GM18909 (cell line): ENCODE measurements around the gene RNF130.
A peak's percentile ranks its signal among the peaks of the same experiment; 100 is the strongest.

ENCODE experiments used
- ATAC-seq: cut with Tn5 transposase; IDR thresholded peaks from one replicate; pipeline ENCODE4 v1.9.1; 2021; ENCODE audit warnings: mild to moderate bottlenecking; ENCODE audit not compliant: unreplicated experiment, poor library complexity

Gene RNF130

DNA sequence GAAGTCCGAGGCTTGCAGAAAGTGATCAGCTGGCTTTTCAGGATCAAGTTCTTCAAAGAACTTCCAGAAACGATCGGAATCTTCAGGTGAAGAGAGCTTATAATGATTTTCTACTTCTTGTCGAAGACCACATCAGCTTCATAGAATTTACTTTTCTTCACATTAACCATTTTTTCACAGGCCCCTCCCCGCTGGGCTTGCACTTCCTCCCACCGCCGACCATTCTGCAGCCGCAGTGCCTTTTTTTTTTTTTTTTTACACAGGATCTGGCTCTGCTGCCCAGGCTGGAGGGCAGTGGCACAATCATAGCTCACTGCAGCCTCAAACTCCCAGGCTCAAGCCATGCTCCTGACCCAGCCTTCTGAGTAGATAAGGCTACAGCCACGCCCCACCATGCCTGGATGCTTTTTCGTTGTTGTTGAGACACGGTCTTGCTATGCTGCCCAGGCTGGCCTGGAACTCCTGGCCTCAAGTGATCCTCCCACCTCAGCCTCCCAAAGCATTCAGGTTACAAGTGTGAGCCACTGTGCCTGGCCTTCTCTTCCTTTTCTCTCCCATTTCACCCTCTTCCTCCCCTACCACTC is 15.3 kb upstream of the RNF130 start:
- ATAC-seq, result no peak

DNA sequence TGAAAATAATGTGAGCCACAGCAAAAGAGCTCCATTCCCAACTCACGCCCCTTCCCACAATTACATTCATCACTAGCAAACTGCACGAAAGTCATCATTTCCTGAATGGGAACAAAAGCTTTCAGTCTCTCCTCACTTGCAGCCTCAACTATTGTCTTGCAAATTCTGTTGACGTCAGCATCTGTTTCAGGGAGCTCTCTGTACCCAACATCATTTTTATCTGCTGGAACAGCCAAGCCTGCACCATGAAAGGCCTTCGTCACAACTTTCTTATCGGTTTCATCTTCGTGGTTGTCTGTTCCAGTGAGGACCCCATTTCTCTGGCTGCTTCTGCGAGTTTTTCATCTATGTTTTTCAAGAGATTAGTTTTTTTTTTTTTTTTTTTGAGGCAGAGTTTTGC is 14.3 kb upstream of the RNF130 start:
- no peak for ATAC-seq

DNA sequence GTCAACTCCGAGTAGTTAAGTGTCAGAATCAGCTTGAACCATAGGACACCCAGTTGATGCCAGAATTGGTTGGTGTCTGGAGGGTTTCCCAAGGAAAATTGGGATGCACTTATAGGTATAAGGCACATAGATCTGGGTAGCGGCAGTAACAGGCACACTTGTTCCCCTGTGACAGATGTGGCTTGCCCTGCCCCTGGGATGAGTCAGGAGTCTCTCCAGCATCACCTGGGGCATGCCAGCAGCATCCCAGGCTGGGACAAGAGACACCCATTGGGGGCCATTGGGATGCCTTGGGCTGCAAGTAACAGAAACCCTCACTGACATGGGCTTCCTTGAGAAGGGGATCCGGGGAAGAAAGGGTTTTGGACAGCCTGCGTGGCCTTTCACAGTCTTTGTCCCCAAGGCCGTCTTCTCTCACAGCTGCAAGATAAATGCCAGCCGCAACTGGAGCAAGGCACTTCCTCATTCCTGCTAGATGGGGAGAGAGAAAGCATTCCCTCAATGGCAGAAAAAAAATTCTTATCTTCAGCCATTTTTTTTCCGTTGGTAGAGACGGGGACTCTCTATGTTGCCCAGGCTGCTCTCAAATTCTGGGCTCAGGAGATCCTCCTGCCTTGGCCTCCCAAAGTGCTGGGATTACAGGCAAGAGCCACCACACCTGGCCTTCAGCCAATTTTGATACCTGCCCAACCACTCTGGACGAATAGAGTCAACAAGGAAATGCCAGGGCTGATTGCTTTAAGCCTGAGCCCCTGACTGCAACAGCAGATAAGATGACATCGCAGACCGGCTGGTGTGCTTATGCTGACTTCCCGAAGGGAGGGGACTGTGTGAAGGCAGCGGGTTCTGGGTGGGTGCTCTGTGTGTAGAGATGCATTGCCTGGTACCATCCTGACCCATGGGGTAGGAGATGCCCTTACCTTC is 13.3 kb upstream of the RNF130 start:
- no peak for ATAC-seq

DNA sequence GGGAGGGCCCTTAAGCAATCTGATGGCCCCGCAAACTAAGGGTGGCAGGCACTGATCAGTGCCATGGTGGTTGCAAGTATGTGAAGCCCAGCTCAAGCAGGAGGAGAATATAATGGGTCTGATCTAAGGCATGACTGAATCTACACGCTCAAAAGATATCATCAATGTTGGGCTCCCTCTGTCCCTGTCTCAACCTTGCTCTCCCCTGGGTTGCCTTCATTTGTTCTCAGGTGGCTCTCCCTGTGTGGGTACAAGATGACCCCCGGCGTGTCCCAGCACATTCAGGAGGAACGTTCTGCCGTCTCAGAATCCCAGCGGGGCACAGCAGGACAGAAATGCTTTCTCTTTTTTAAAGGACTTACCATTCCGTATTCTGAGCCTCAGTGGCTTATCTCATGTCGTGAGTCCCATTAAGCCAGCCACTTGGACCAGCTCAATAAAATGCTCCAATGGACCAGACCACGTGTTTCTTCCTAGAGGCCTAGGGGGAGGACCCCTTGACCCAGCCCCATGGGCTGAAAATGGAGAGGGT is 12.0 kb upstream of the RNF130 start:
- ATAC-seq, result no peak

DNA sequence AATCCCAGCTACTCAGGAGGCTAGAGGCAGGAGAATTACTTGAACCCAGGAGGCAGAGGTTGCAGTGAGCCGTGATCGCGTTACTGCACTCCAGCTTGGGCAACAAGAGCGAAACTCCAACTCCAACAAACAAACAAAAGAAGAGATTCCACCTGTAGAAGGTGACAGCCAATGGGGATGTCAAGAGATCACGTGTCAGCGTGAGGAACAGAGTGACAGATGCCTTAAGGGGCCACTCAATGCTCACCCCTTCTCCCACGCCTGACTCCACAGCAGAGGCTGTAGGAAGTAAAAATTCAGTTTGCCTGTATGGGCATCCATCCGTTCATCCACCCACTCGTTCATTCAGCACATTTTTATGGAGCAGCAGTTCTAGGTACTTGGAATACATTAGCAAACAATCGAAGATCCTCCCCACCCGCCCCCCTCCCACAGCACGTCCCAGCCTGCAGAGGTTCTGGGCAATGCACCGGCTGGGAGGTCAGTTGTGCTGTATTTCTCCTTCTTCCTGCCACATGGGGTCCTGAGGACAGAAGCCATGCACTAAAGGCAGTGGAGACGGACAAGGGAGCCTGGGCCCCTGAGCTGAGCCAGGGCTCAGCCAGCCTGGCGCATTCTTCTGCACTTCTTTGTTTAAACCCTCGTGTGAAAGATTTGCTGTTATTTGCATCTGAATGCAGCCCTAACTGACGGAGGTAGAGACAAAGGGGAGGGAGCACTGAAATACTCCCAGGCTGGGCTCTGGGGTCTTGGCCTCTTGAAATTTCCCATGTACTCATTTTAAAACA is 11.3 kb upstream of the RNF130 start:
- no peak for ATAC-seq

DNA sequence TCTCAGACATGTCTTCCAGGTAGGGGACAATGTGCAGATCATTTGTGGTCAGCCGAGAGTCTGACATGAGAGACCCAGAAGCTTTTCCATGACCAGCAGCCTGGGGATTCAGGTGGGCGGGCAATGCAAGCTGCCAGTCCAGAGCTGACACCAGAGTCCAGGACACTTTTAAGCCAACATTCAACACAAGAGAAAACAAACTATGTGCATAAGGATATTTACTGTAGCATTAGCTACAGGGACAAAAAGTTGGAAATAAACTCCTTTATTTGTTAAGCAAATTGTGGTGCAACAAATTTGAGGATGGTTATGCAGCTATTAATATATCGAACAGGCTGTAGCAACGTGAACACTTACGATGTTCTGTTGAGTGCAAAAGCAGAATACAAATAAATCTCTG is 9.9 kb upstream of the RNF130 start:
- no peak for ATAC-seq

DNA sequence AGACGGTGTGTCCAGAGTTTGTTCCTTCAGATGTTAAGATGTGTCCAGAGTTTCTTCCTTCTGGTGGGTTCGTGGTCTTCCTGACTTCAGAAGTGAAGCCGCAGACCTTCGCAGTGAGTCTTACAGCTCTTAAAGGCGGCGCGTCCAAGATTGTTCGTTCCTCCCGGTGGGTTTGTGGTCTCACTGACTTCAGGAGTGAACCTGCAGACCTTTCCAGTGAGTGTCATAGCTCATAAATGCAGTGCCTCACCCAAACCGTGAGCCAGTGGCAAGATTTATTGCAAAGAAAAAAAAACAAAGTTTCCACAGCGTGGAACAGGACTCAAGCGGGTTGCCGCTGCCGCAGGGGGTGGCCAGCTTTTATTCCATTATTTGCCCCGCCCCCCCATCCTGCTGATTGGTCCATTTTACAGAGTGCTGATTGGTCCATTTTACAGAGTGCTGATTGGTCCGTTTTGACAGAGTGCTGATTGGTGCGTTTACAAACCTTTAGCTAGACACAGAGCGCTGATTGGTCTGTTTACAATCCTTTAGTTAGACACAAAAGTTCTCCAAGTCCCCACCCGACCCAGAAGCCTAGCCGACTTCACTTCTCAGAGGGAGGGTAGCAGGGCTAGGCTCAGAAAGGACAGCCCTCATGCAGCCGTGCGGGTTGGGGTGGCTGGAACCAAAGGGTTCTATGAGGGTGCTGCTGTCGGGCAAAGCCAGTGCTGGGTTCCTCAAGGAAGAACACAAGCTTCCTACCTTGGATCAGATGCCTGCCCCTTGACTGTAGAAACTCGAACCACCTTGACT is 9.1 kb upstream of the RNF130 start:
- ATAC-seq, result no peak

DNA sequence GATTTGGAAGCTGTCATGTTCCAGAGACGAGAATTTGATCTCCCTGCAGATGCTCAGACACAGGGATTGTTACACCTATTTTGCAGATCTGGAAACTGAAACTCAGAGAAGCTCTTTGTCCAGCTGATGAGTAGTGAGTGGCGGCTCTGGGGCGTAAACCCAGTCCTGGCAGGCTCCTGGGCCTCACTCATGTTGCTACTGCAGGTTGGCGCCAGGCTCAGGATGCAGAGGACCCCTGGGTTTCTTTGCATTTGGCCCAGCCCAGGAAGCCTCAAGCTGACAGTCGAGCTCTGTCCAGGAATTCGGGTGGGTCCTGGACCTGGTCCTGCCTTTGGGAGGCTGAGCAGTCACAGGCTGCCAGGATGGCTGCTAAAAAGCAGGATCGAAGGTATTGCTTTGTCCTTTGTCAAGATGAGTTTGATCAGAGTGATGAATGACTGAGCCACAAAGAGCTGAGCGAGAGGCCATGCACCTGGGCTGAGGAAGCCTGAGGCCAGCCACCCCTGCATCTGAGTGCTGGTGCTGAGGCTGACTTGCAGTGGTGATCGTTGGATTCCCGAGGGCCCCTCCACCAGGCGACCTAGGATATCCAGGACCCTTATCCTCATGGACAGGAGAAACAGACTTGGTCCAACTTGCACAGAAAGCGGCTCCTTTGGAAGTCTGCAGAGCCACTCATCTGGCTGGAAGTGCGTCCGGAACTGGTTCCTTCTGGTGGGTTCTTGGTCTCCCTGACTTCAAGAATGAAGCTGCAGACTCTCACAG is 8.3 kb upstream of the RNF130 start:
- no peak for ATAC-seq

DNA sequence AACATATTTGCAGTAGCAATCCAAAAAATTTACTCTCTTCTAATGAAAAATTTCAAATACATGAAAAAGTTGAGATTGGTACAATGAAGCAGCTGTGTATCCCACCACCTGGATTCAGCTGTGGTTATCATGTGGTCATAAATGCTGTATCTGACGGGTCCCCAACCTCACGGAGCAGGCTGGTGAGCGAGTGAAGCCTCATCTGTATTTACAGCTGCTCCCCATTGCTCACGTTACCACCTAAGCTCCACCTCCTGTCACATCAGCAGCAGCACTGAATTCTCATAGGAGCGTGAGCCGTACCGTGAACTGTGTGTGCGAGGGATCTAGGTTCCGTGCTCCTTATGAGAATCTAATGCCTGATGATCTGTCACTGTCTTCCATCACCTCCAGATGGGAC is 6.8 kb upstream of the RNF130 start:
- no peak for ATAC-seq

DNA sequence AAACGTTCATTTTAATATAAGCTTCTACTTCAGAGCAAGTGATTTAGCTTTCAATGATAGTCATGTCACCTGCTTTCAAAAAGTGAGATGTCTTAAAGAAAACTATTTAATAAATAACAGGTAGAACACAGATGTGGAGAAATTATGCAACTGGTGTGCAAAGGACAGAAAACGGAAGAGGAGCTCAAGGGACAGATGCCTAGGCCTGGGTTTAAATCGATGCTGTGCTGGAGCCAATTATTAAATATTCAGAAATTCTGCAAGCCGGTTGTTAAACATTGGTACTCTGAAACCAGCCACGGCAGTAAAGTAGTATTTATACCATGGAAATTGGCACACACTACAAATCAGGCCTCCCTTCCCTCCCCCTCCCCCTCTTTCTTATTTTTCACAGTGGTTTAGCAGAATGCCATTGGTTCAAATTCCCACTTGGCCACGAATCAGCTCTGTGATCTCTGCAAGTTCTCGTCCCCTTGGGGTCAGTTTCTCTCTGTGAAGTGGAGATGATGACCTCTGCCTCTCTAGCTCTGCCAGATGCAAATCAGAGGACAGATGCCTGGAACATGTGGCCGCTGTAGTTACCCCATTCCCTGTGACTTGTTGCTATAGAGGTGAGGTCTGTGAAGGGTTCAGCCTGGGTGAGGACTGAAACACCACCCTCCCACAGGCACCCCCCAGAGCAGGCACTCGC is 6.2 kb upstream of the RNF130 start:
- ATAC-seq, result no peak

DNA sequence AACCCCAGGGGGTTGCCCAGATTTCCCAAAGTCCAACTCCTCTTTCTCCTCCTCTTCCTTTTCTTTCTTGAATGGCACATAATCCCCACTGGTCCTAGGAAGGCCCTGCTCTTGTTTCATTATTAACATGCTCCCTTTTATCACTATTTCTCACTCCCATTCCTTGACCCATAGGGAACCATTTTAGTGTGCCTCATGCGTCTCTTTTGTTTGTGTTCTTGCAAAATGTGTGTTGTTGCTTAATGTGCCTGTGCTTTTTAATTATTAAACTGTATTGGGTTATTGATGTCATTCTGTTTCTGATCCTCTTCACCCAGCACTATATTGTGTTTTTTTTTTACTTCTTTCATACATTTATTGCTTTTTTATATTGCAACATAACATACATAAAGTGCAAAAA is 4.1 kb upstream of the RNF130 start:
- ATAC-seq, result no peak

DNA sequence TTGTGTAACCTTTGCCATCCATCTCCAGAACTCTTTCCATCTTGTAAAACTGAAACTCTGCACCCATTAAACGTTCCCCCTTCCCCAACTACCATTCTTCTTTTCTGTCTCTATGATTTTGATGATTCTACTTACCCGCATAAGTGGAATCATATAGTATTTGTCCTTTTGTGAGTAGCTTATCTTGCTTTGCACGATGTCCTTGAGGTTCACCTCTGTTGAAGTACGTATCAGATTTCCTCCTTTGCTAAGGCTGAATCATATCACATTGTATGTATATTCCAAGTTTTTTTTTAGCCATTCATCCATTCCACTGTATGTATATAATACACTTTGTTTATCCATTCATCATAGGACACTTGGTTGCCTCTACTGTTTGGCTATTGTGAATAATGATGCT is 2.9 kb upstream of the RNF130 start:
- ATAC-seq, result no peak

DNA sequence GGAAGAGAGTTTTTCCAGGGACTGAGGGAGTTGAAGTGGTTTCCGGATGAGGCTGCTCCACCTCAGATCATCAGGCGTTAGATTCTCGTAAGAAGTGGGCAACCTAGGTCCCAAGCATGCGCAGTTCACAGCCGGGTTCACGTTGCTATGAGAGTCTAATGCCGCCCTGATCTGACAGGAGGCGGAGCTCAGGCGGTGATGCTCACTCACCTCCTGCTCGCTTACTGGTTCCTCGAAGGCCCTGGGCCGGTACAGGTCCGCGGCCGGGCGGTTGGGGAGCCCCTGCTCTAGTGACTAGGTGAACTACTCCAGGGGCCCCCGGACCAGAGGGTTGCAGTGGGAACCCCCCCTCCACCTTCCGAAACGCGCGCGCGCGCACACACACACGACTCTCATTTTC is 997 bp upstream of the RNF130 start:
- no peak for ATAC-seq

DNA sequence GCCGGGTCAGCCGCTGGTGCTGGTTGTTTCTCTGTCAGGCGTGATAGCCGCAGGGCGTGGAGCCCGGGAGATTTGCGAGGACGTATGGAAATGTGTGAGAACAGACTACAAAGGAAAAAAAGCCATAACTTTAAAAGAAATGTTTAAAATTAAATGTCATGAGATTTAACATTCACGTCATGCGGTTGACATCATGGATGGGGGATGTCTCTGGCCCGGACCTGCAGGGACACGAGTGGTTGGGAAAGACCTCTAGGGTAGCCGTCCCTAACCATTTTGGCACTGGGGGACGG is 643 bp upstream of the RNF130 start:
- no peak for ATAC-seq

DNA sequence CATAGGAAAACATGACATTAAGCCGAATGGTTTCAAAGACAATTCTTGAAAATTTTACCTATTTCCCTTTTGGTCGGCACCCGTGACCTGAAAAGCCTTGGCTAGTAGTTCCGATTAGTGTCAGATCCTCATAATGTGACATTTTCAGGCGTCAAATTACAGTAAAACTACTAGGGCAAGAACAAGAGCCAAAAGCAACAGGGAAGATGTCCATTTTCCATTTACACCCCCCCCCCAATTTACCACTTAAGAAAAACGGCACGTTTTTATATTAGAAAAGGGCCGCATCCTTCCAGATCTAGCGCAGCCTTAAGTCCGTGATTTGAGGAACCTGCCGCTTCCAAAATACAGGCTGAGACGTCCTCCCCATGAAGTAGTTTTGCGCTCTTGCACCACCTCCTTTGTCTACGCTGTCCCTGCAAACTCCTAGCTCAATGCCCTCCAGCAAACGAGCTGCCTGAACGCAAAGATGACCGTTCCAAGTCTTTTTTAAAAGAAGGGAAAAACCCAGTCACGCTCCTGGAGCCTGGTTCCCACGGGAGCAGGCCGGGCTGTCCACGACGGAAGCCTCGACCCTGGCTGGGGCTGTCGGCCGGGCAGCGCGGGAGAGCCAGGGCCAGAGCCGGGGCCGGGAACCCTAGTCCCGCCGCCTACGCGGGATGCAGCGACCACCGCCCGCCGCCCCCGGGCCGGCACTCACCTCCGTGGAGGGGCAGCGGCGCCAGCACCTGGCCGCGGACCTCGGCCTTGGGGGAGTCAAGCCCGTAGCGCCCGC is 616 bp downstream of the RNF130 start:
- peak; percentile 22 for ATAC-seq

DNA sequence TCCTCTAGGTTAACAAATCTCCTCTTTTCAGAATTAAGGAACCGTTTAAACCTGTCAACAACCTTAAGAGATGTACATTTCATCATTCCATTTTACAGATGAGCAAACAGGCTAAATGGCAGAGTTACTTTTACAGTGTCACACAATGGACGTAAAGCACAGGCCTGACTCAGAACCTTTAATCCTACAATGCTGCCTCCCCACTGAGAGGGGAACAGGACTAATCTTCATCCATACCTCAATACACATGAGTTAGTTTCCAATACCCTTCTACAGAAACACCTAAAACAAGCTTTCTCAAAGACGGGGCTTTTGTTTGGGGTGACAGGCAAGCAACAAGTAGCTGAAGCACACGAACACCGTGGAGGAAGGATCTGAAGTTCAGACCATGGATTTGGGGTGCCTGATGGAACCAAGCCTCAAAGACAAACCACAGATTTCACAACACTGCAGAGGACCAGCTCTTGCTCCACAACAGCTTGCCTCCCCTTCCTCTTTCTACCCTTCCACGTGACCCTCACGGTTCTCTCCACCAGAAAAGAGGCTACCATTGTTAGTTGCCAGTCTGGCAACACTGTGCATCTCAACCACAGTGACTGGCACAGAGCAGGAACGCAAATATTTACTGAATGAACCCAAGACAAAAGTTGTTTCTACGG is 1.8 kb downstream of the RNF130 start:
- ATAC-seq, result no peak

DNA sequence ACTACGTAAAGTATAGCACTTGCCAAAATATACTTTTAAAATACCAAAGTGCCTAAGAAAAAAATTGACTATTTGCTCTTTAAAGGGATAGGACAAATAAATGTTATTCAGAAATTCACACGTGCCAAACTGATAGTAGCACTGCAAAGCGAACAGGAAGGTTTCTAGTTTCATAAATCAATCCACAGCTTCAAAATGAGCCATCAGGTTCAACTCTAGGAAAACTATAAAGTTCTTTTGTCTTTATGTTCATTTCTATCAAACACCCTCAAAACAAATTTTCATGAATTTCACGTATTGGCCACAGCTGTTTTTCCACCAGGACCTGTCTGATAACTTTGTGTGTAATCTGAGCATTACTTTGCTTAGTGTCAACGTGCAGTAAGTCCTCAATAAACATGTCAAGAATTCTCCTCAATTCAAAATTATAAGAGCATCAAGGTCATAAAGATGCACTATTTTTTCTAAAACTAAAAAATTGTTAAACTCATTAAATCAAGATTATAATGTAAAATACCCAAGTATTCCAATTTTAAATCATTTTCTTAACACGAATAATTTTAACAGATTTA is 3.0 kb downstream of the RNF130 start:
- no peak for ATAC-seq

DNA sequence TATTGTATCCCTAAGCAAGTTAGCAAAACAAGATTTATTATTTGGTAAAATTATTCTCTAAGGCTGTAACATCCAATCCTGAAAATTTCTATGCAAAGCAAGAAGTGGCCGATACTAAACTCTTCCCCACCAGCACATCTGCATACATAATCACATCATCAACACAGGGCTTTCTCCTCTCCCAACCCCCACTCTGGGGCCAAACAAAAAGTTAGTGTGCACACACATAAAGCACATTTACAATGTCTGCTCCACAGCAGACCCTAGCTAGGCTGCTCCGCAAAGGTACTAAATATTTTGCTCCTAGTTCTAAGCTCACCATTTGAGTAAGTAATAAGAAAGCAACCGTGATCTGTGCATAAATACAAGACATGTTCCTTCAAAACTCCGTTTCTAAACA is 3.6 kb downstream of the RNF130 start:
- ATAC-seq, result no peak
